Ecto neural progenitor cell (in vitro differentiated cells): ENCODE data around the gene PPP1R14C.
"Not testable (repeated sequence)": the region's sequence is repeated elsewhere in the genome, so short reads cannot be mapped to it uniquely, and the experiment has no call there.

Source experiments
- DNase-seq: peaks from one replicate; pipeline ENCODE4 v3.0.0-alpha.2; 2018; ENCODE audit warnings: low spot score

PPP1R14C gene

GRCh38 chr6:150142670-150143515, at the start of gene PPP1R14C:
Gene PPP1R14C (plus strand): TSS chr6:150143044. CDS start chr6:150143193, 149 bp downstream.
- DNase-seq = peak; percentile 82

- DNase-seq = peak; percentile 54
Observed at GRCh38 chr6:150093397-150093796, 49.4 kb upstream of the PPP1R14C start.

DNA sequence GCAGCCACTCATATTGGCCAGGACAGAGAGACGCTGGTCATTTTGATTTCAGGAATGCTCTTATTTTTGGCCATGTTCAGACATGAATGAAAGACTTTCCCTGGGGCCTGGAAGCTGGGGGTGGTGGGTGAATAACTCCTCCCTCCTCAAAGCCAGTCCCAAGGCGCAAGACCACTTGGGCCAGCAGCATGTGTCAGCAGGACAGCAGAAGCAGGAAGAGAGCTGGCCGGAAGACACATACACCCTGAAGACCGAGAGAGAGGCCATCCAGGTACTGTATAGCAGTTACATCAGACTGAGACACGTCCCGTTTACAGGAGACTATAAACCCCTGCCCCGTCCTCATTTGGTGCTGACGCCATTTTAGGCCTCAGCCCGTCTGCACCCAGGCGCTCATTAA, 44.7 kb upstream of the PPP1R14C start:
- no peak for DNase-seq

DNA sequence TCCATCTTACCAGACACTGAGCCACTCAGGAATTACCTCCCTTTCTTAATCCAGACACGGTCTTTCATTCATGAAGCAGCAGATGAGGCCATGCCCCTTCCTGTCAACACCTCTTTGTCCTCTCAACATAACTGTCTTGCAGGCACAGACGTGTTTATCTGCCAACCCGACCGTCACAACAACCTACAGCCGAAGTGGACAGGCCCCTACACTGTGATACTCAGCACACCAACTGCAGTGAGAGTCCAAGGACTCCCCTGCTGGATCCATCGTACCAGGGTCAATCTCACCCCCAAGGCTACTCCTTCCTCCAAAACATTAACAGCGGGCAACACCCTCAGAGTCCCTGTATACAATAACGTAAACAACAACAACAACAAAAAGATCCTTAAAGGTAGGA, 43.3 kb upstream of the PPP1R14C start:
- peak; percentile 33 for DNase-seq

DNA sequence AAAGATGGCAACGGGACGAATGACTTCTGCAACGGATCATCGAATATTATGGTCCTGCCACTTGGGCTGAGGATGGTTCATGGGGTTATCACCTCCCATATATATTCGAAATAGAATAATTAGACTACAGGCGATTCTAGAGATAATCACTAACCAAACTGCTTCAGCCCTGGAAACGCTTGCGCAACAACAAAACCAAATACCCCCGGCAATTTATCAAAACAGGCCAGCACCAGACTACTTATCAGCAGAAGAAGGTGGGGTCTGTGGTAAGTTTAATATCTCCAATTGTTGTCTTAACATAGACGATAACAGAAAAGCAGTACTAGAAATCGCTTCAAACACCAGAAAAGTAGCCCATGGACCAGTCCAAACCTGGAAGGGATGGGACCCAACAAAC, 42.9 kb upstream of the PPP1R14C start:
- DNase-seq = no peak

- peak; percentile 20 for DNase-seq
Observed at GRCh38 chr6:150100745-150101144, 42.1 kb upstream of the PPP1R14C start.

DNA sequence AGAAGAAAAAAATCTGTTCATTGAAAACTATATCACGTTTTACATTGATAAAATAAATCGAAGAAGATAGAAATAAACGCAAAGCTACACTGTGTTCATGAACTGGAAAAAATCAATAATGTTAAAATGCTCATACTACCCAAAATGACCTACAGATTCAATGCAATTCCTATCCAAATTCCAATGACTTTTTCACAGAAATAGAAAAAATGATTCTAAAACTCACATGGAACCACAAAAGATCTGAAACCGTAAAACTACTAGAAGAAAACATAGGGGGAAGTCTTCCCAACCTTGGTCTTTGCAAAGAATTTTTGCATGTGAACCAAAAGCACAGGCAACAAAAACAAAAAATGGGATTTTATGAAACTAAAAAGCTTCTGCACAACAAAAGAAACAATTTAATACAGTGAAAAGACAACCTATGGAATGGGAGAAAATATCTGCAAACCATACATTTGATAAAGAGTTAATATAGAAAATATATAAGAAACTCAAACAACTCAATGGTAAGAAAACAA, 40.0 kb upstream of the PPP1R14C start:
- no peak for DNase-seq

GRCh38 chr6:150112233-150112632, 30.6 kb upstream of the PPP1R14C start:
- no peak for DNase-seq

DNA sequence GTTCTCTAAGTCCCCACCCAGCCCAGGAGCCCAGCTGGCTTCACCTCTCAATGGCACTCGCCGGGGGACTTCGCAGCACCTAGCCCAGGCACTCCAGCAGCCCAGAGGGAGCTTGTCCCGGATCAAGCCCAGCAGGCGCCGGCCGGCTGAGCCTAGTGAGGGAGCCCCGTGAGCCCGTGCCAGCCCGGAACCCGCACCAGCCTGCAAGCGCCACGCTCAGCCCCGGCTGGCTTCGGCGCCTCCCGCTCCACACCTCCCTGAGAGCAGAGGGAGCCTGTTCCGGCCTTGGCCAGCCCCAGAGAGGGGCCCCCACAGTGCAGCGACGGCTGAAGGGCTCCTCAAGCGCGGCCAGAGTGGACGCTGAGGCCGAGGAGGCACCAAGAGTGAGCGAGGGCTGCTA, 27.1 kb upstream of the PPP1R14C start:
- DNase-seq = no peak

- DNase-seq = no peak
Observed at GRCh38 chr6:150116200-150116800, 26.5 kb upstream of the PPP1R14C start.

DNA sequence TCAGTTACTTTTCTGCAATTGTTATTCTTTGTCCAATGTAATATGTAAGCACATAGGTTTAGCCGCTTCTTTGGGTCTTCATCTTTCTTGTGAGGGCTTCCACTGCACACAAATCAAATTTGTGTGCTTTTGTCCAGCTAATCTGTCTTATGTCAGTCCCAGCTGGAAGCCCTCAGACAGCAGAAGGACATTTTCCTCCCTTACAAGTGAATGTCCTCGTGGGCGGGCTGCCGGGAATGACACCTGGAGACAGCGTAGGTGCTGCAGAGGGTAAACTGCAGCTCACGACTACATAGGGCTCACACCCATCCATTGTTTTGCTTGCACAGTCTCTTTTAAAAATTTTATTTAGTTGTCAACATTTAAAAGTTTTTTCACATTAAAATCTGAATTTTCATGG, 24.6 kb upstream of the PPP1R14C start:
- DNase-seq = peak; percentile 23

DNA sequence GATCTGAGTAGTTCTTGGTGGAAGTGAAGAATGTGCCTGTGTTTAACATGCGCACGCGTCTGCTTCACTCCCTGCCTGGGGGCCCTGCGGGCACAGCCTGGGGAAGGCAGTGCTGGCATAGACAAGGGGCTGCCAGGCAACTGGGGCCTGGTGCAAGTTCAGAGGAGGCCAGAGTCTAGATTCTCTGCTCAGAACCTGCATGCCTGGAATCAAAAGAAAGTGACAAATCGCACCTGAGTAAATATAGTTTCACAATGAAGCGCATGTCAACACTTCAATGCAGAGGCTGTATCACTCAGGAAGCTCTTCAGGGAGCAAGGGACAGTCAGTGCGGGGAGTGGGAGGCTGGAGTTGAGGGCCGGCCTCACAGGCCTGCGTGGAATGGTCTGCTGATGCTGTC, 24.2 kb upstream of the PPP1R14C start:
- peak; percentile 31 for DNase-seq

DNA sequence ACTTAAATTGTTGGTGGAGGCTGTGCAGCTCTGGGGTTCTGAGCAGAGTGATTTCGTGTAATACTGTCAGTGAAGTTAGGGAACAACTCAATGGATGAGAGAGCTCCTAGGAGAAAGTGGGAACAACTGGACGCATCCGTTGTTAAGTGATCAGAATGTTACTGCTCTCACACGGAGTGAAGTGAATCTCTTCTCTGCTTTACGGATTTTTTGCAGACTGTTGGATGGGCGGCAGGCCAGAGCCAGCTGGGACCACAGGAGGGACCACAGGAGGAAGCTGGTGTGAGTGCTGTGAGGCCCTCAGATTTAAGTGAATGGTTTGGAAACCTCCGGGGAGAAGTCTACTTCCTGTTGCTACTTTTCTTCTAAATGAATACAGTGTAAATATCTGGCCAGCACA, 23.7 kb upstream of the PPP1R14C start:
- DNase-seq = peak; percentile 41

DNA sequence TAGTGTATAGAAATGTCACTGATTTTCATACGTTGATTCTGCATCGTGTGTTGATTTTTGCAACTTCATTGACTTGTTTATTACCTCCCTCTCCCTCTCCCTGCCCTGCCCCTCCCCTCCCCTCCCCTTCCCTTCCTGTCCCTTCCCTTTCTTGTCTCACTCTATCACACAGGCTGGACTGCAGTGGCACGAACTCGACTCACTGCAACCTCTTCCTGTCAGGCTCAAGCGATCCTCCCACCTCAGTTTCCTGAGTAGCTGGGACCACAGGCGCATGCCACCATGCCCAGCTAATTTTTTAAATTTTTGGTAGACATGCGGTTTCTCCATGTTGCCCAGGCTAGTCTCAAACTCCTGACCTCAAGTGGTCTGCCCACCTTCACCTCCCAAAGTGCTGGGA, 19.2 kb upstream of the PPP1R14C start:
- DNase-seq = peak; percentile 14

DNA sequence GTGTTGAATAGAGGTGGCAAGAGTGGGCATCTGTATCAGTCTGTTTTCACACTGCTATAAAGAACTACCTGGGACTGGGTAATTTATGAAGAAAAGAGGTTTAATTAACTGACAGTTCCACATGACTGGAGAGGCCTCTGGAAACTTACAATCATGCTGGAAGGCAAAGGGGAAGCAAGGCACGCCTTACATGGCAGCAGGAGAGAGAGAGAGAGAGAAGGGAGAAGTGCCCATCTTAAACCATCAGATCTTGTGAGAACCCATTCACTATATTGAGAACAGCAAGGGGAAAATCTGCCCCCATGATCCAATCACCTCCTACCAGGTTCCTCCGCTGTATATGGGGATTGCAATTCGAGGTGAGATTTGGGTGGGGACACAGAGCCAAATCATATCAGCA, 18.6 kb upstream of the PPP1R14C start:
- no peak for DNase-seq

DNA sequence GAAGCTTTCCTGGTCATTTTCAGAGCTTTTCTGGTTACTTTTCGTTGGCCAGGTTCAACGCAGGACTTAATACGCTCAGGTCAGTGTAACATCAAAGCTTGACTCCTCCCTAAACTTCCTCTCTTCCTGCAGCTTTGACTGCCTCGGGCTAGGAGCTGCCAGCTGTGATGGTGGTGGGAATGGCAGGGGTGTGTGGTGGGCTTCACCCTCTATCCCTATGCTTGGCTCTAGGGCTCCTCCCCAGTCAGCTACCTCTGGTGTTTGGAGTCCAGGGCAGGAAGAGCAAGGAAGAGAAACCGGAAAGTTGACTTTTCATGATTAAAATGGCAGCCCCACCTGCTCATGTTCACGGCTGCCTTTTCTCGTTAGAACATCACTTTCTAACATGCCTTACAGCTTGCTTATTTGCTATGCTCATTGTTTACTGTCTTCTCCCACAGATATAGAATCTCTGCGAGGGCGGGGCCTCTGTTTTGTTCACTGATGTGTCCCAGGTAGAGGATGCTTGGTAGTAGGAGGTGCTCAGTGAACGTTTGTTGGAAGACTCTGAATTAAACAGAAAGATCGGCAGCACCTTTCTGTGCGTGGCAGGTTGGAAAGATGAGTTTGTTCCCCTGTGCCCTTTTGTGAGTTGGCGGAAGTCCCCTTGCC, 16.1 kb upstream of the PPP1R14C start:
- DNase-seq = peak; percentile 39

- peak; percentile 12 for DNase-seq
Observed at GRCh38 chr6:150128425-150128824, 14.4 kb upstream of the PPP1R14C start.

- no peak for DNase-seq
Observed at GRCh38 chr6:150129616-150130505, 13.0 kb upstream of the PPP1R14C start.

GRCh38 chr6:150133686-150134085, 9.2 kb upstream of the PPP1R14C start:
- no peak for DNase-seq

- DNase-seq = peak; percentile 6
Observed at GRCh38 chr6:150134280-150134920, 8.4 kb upstream of the PPP1R14C start.

DNA sequence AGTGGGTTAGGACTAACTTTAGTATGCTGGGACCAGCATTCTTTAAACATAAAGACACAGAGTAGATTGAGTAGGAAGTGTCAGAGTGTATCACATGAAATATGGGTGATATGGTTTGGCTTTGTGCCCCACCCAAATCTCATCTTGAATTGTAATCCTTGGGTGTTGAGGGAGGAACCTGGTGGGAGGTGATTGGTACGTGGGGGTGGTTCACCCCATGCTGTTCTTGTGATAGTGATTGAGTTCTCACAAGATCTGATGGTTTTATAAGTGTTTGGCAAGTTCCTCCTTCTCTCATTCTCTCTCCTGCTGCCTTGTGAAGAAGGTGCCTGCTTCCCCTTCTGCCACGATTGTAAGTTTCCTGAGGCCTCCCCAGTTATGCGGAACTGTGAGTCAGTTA, 5.1 kb upstream of the PPP1R14C start:
- DNase-seq = not testable (repeated sequence)
